Panc1 (cell line): Measurements from ENCODE around the gene TMEM184A. TPM values are rescaled to one million over a fixed set of nuclear protein-coding genes. Genes with fewer than 3 reads are reported as not detected.

ENCODE experiments used
- ATAC-seq: fragments of 200-7000 bp; cut with Tn5 transposase; 2 replicates; pipeline ENCODE4 v1.9.1; 2020; ENCODE audit warnings: mild to moderate bottlenecking, moderate library complexity
- BruUV-seq: library from RNA; stranded (reverse); fragments of 400-500 nt; replicated peaks from 2 replicates; lab custom pipeline; 2021; lab: Mats Ljungman, UMichigan
- CTCF ChIA-PET: fragments of 300-600 bp; sonication (Branson Sonifier 250); formaldehyde crosslinking; loops from one replicate; lab custom pipeline; 2022; ENCODE audit warnings: antibody characterized with exemption; lab: Charles Lee
- POLR2A ChIA-PET: fragments of 300-600 bp; sonication (Branson Sonifier 250); formaldehyde crosslinking; loops from one replicate; lab custom pipeline; 2022; ENCODE audit warnings: antibody characterized with exemption; lab: Charles Lee
- DNase-seq: peaks from one replicate; pipeline ENCODE4 v3.0.0-alpha.2; 2010; ENCODE audit warnings: low read depth, low spot score
- H3K27ac ChIP-seq: 2 replicates; pipeline ENCODE4 v1.5.1; 2011; ENCODE audit warnings: mild to moderate bottlenecking, low read length, inconsistent platforms
- H3K27me3 ChIP-seq: fragments of 200-500 bp; sonication (Bioruptor generic); 2 replicates; pipeline ENCODE4 v1.6.0; 2014; ENCODE audit warnings: low read length, inconsistent platforms; ENCODE audit not compliant: control insufficient read depth, insufficient read depth
- H3K36me3 ChIP-seq: fragments of 200-500 bp; sonication (Bioruptor generic); 2 replicates; pipeline ENCODE4 v1.5.1; 2014; ENCODE audit warnings: inconsistent platforms, mild to moderate bottlenecking, low read length, moderate library complexity; ENCODE audit not compliant: control insufficient read depth, insufficient read depth
- H3K4me1 ChIP-seq: 2 replicates; pipeline ENCODE4 v1.5.1; 2011; ENCODE audit warnings: inconsistent platforms, mild to moderate bottlenecking, low read length, moderate library complexity; ENCODE audit not compliant: control insufficient read depth, insufficient read depth
- H3K4me3 ChIP-seq, 2 experiments: 2 replicates each; pipeline ENCODE4 v1.5.1; 2011 to 2012; ENCODE audit warnings: low read depth in 2 of 2, low read length in 2 of 2, mild to moderate bottlenecking in 2 of 2, inconsistent platforms in 1 of 2, moderate library complexity in 1 of 2
- H3K9me3 ChIP-seq: fragments of 200-500 bp; sonication (Bioruptor generic); 2 replicates; pipeline ENCODE4 v1.5.1; 2014; ENCODE audit warnings: low read depth, mild to moderate bottlenecking, inconsistent platforms, low read length, moderate library complexity; ENCODE audit not compliant: control insufficient read depth, insufficient read depth
- CTCF ChIP-seq: fragments of 450-650 bp; IDR thresholded peaks from 2 replicates; pipeline ENCODE4 v1.5.1; 2017; ENCODE audit warnings: mild to moderate bottlenecking
- POLR2AphosphoS5 ChIP-seq: IDR thresholded peaks from 2 replicates; pipeline ENCODE4 v1.6.1; 2012; ENCODE audit warnings: mild to moderate bottlenecking, low read depth, low read length, moderate library complexity
- REST ChIP-seq, 2 experiments: IDR thresholded peaks; 2 replicates each; pipeline ENCODE4 v1.6.1; 2011 to 2012; ENCODE audit warnings: low read depth in 2 of 2, control low read depth in 1 of 2, low read length in 1 of 2, mild to moderate bottlenecking in 1 of 2, moderate library complexity in 1 of 2; ENCODE audit not compliant: insufficient read depth in 1 of 2
- SIN3A ChIP-seq: IDR thresholded peaks from 2 replicates; pipeline ENCODE4 v1.6.1; 2012; ENCODE audit warnings: low read depth, mild to moderate bottlenecking, low read length, moderate library complexity, borderline replicate concordance; ENCODE audit not compliant: insufficient read depth
- TCF7L2 ChIP-seq: IDR thresholded peaks from 2 replicates; pipeline ENCODE4 v1.6.1; 2011; ENCODE audit warnings: mild to moderate bottlenecking, low read depth, low read length, inconsistent platforms
- in situ Hi-C: cut with HindIII; loops from 2 replicates; pipeline ENCODE4 v1.10.0; 2016; ENCODE audit warnings: low sequenced_read_pairs, low pct_unique_long_range_greater_than_20kb
- intact Hi-C: fragments of 100-400 bp; cut with micrococcal nuclease; formaldehyde crosslinking; loops from one replicate; pipeline ENCODE4 v1.10.0; 2022; ENCODE audit not compliant: unreplicated experiment
- total RNA-seq: library from RNA; stranded (reverse); gene quantifications from one replicate; pipeline ENCODE4 v1.2.1, GENCODE V29; 2021; ENCODE audit not compliant: unreplicated experiment

Gene TMEM184A
- total RNA-seq, 1 experiment from 2014 or later = 9.2 TPM

- ChIA-PET POLR2A (interaction anchor here (0.7 kb wide), 1 partner anchor 16 kb away, joined by 3 read pairs; no protein-coding TSS in a partner anchor), CTCF (no interaction called here)
- Histone ChIP-seq H3K4me1 (no peaks in the 10 kb centered on the region), H3K36me3 (peaks cover 18% of the 10 kb centered on the region; the same call in 1 of the 2 replicates), H3K9me3 (no peaks in the 10 kb centered on the region), H3K27ac (no peak overlapping the region), H3K4me3 (no peak overlapping the region), H3K27me3 (no peaks in the 10 kb centered on the region)
- TF ChIP-seq REST (IDR thresholded peaks at IDR 0.05; ENCODE audit: insufficient read depth in 1 of 2, low read depth in 2 of 2, low read length in 1 of 2) = no peak
- no peak for TF ChIP-seq TCF7L2
- no peak for TF ChIP-seq CTCF
- no peak for TF ChIP-seq SIN3A
- no peak for TF ChIP-seq POLR2AphosphoS5
- no TSS peak for BruUV-seq
- DNase-seq (no peak), ATAC-seq (no peak)
- intact Hi-C loops = no loop called here
- in situ Hi-C loops = no loop called here
Observed at GRCh38 chr7:1493571-1493970, 62.4 kb downstream of the TMEM184A start.

GRCh38 chr7:1493129-1493528 lies 62.9 kb downstream of the TMEM184A start:
- no peak overlapping the region for H3K27ac ChIP-seq
- in situ Hi-C loops = no loop called here
- ChIA-PET CTCF (no interaction called here), POLR2A (interaction anchor here (0.7 kb wide), 1 partner anchor 16 kb away, joined by 3 read pairs; no protein-coding TSS in a partner anchor)
- intact Hi-C loops = no loop called here
- peaks cover 18% of the 10 kb centered on the region; the same call in 1 of the 2 replicates for H3K36me3 ChIP-seq
- H3K4me3 ChIP-seq = no peak overlapping the region
- TF ChIP-seq REST (IDR thresholded peaks at IDR 0.05; ENCODE audit: insufficient read depth in 1 of 2, low read depth in 2 of 2, low read length in 1 of 2) = no peak
- no TSS peak for BruUV-seq
- H3K27me3 ChIP-seq = no peaks in the 10 kb centered on the region
- no peaks in the 10 kb centered on the region for H3K9me3 ChIP-seq
- H3K4me1 ChIP-seq = no peaks in the 10 kb centered on the region
- ATAC-seq (no peak), DNase-seq (no peak)
